H1 (cell line): ENCODE results near the gene PDYN. TPM values are rescaled to one million over a fixed set of nuclear protein-coding genes. Genes with fewer than 3 reads are reported as not detected.

Experiments used
- GTF2F1 ChIP-seq: IDR thresholded peaks from 2 replicates; pipeline ENCODE4 v1.6.1; 2012; ENCODE audit warnings: low read depth, low read length, improper control_type of control experiment, borderline replicate concordance
- RBBP5 ChIP-seq: IDR thresholded peaks from 2 replicates; pipeline ENCODE4 v1.7.1; 2012; ENCODE audit warnings: low read depth, mild to moderate bottlenecking, inconsistent platforms, low read length, moderate library complexity, borderline replicate concordance
- SP1 ChIP-seq: IDR thresholded peaks from 2 replicates; pipeline ENCODE4 v1.6.1; 2011; ENCODE audit warnings: low read depth, low read length
- polyA plus RNA-seq, 7 experiments: library from polyadenylated mRNA; depleted of rRNA in 3 of 7; stranded (reverse) in 5 of 7; unstranded in 2 of 7; fragments of >200 nt in 5 of 7; fragments of 200-250 nt in 2 of 7; gene quantifications; 1 replicate in 5 of 7; 2 replicates in 1 of 7; 4 replicates in 1 of 7; pipeline versions ENCODE4 v1.2.1 to v1.2.3, GENCODE V29; 2011 to 2013; ENCODE audit warnings: missing spikeins in 2 of 7, mixed read lengths in 2 of 7
- total RNA-seq: library from RNA; stranded (reverse); fragmentation: NEBNext Ultra II Directional; extraction: Animal tissue kit (Norgen Biotek cat#: 25700); gene quantifications from 2 replicates; pipeline ENCODE4 v1.2.1, GENCODE V29; 2021

Gene PDYN
- total and polyA plus RNA-seq, 2 of the 8 experiments (the other 6 are each of a cell fraction or from before 2014, with no cell fraction given): 0.54 to 0.60 TPM

DNA sequence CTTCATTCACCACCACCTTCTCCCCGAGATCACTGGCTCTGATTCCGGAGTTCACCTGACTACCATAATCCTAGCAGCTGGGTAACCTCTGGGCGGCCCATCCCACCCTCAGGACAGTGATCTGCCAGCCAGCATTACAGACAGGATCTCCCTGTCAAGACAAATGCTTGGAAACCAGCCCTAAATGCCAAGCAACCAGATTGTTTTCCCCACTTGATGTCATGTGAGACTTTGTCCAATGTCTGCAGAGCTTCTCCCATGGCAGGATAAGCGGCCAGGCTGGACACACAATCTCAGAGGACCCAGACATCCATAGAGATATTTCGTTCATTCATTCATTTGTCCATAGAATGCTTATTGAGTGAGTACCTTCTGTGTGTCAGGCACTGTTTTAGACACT is 32.5 kb downstream of the PDYN start (continued):
- no peak for TF ChIP-seq GTF2F1
- TF ChIP-seq RBBP5: no peak
- no peak for TF ChIP-seq SP1
